ENCODE measurements around the gene APOA1.
"Not testable (repeated sequence)": the region's sequence is repeated elsewhere in the genome, so short reads cannot be mapped to it uniquely, and the experiment has no call there.

APOA1 gene

GRCh38 chr11:116811194-116811593 lies 26.2 kb downstream of the APOA1 start:
- no peak for DNase-seq

- no peak for DNase-seq
Measured at GRCh38 chr11:116808262-116809175, 28.9 kb downstream of the APOA1 start.

GRCh38 chr11:116807601-116808261 lies 29.7 kb downstream of the APOA1 start:
- DNase-seq = no peak

GRCh38 chr11:116804001-116804400 lies 33.4 kb downstream of the APOA1 start:
- DNase-seq = no peak

- DNase-seq = not testable (repeated sequence)
Measured at GRCh38 chr11:116801662-116802061, 35.8 kb downstream of the APOA1 start.

GRCh38 chr11:116800610-116801009 lies 36.8 kb downstream of the APOA1 start:
- no peak for DNase-seq

- DNase-seq = no peak
Measured at GRCh38 chr11:116798368-116798767, 39.1 kb downstream of the APOA1 start.

- DNase-seq = no peak
Measured at GRCh38 chr11:116797816-116798215, 39.6 kb downstream of the APOA1 start.

GRCh38 chr11:116796548-116796947 lies 40.9 kb downstream of the APOA1 start:
- DNase-seq = no peak

GRCh38 chr11:116794851-116795250 lies 42.6 kb downstream of the APOA1 start:
- no peak for DNase-seq

GRCh38 chr11:116793772-116794097 lies 43.7 kb downstream of the APOA1 start:
- DNase-seq = no peak

- DNase-seq = no peak
Measured at GRCh38 chr11:116792869-116793771, 44.3 kb downstream of the APOA1 start.

GRCh38 chr11:116792144-116792868 lies 45.1 kb downstream of the APOA1 start:
- no peak for DNase-seq

- no peak for DNase-seq
Measured at GRCh38 chr11:116791813-116792143, 45.6 kb downstream of the APOA1 start, which contains the start of gene APOA5. Gene APOA5, minus strand, starts transcription at chr11:116791879. Its CDS starts 19 bp downstream, at chr11:116791860.

- peak; percentile 80 to 83 for DNase-seq
Measured at GRCh38 chr11:116791002-116791812, 46.2 kb downstream of the APOA1 start.

GRCh38 chr11:116790167-116791001 lies 47.0 kb downstream of the APOA1 start:
- no peak for DNase-seq

GRCh38 chr11:116788975-116789374 lies 48.4 kb downstream of the APOA1 start:
- no peak for DNase-seq

GRCh38 chr11:116788534-116788933 lies 48.9 kb downstream of the APOA1 start:
- DNase-seq = no peak

- DNase-seq = peak; percentile 74 to 75
Measured at GRCh38 chr11:116787786-116788486, 49.5 kb downstream of the APOA1 start, which contains the start of gene ZPR1. Gene ZPR1, minus strand, starts transcription at chr11:116788023. Its CDS starts 33 bp downstream, at chr11:116787990.

GRCh38 chr11:116787436-116787785 lies 50.0 kb downstream of the APOA1 start:
- DNase-seq = no peak
